Measurements from ENCODE around the gene ITGB3. TPM values are rescaled to one million over a fixed set of nuclear protein-coding genes. Genes with fewer than 3 reads are reported as not detected.
A peak's percentile ranks its signal among the peaks of the same experiment; 100 is the strongest.

ITGB3 gene
- total and polyA plus RNA-seq, 9 of the 15 experiments (the other 6 are each of a cell fraction or from before 2014, with no cell fraction given), result 0.08 to 2.6 (median 0.62) TPM; not detected in 1

GRCh38 chr17:47352848-47353247 lies 99.2 kb downstream of the ITGB3 start:
- Histone ChIP-seq H3K27ac (ENCODE audit: extremely low read depth, low read depth, low read length) (no peak overlapping the region), H4K20me1 (replicated peaks; ENCODE audit: control insufficient read depth, insufficient read depth, low read length) (no peaks in the 10 kb centered on the region), H3K9me1 (ENCODE audit: control insufficient read depth, insufficient read depth, low read length) (no peaks in the 10 kb centered on the region), H3K36me3 (ENCODE audit: control insufficient read depth, insufficient read depth, low read length) (no peaks in the 10 kb centered on the region), H3K9me3 (replicated peaks; ENCODE audit: control insufficient read depth, insufficient read depth, low read depth, low read length) (no peaks in the 10 kb centered on the region), H3K4me2 (ENCODE audit: insufficient read depth, low read length) (no peak overlapping the region), H2AFZ (ENCODE audit: low read depth, low read length) (no peak overlapping the region), H3K4me1 (replicated peaks in 1 of 2; ENCODE audit: control insufficient read depth in 2 of 2, insufficient read depth in 2 of 2, low read length in 2 of 2) (no peaks in the 10 kb centered on the region), H3K79me2 (ENCODE audit: control insufficient read depth, insufficient read depth, low read length) (no peaks in the 10 kb centered on the region), H3K4me3 (no peak overlapping the region), H3K27me3 (ENCODE audit: control insufficient read depth in 2 of 2, insufficient read depth in 2 of 2, low read length in 2 of 2) (no peaks in the 10 kb centered on the region), H3K9ac (ENCODE audit: insufficient read depth in 1 of 2, low read depth in 2 of 2, low read length in 2 of 2) (no peak overlapping the region)
- BruUV-seq (replicated peaks), result no TSS peak
- ATAC-seq (no peak), FAIRE-seq (no peak), DNase-seq (ENCODE audit: extremely low read depth in 1 of 4, low spot score in 3 of 4) (peak in 1 of 4 experiments; percentile 6)
- in situ Hi-C loops (cut with MboI), result no loop called here
- ChIA-PET CTCF (ENCODE audit: low intra/inter-chr PET ratio) (no interaction called here), POLR2A (interaction anchor here (0.9 kb wide), 1 partner anchor 65 kb away, joined by 3 read pairs; no protein-coding TSS in a partner anchor)
- 7% methylated on average over 1 of the region's 1 CpG for WGBS (ENCODE audit: insufficient coverage, low coverage, missing lambda C conversion rate)
- intact Hi-C loops (cut with micrococcal nuclease), result no loop called here
- TF ChIP-seq RNF219 (CRISPR knock-in tag; IDR thresholded peaks at IDR 0.05) (no peak), ZNF668 (CRISPR knock-in tag; IDR thresholded peaks at IDR 0.05) (no peak), LEF1 (IDR thresholded peaks at IDR 0.05) (no peak), RFX1 (IDR thresholded peaks at IDR 0.05) (no peak), DACH1 (IDR thresholded peaks at IDR 0.05; ENCODE audit: partially characterized antibody) (no peak), KDM1A (IDR thresholded peaks at IDR 0.05) (peak; percentile 17 to 18; a peak in 2 of 4 replicates), ZNF384 (IDR thresholded peaks at IDR 0.05; ENCODE audit: low read depth, low read length) (peak; percentile 68; the same call in 1 of the 2 replicates), ZNF318 (IDR thresholded peaks at IDR 0.05; ENCODE audit: borderline replicate concordance in 1 of 2, low read depth in 1 of 2) (no peak), GTF3C2 (IDR thresholded peaks at IDR 0.05; ENCODE audit: borderline replicate concordance, extremely low read depth, insufficient read length) (no peak)
